Activated CD8-positive, alpha-beta T cell treated with anti-CD3 and anti-CD28 coated beads for 36 hours (primary cell): ENCODE results near the gene ZNF248. TPM values are rescaled to one million over a fixed set of nuclear protein-coding genes. Genes with fewer than 3 reads are reported as not detected.

Source experiments
- ATAC-seq: fragments of 200-7000 bp; cut with Tn5 transposase; one replicate; pipeline ENCODE4 v1.10.0; 2021; ENCODE audit warnings: mild to moderate bottlenecking, moderate library complexity
- CTCF ChIA-PET: fragments of 350-600 bp; sonication (Branson Sonifier 250); formaldehyde crosslinking; loops from one replicate; lab custom pipeline; 2021; ENCODE audit warnings: antibody characterized with exemption; lab: Charles Lee
- POLR2A ChIA-PET: fragments of 350-600 bp; sonication (Branson Sonifier 250); formaldehyde crosslinking; loops from one replicate; lab custom pipeline; 2021; ENCODE audit warnings: antibody characterized with exemption; lab: Charles Lee
- DNase-seq: peaks from one replicate; pipeline ENCODE4 v3.0.0-alpha.2; 2020
- H3K27ac Mint-ChIP-seq: one replicate; pipeline ENCODE4 v1.8.0; 2021; ENCODE audit warnings: mild to moderate bottlenecking, mixed read lengths
- H3K27me3 Mint-ChIP-seq: one replicate; pipeline ENCODE4 v1.8.0; 2021; ENCODE audit warnings: mixed read lengths
- H3K36me3 Mint-ChIP-seq: one replicate; pipeline ENCODE4 v1.8.0; 2021; ENCODE audit warnings: low read depth, mixed read lengths
- H3K4me1 Mint-ChIP-seq: one replicate; pipeline ENCODE4 v1.8.0; 2021; ENCODE audit warnings: low read depth, mixed read lengths
- H3K4me3 Mint-ChIP-seq: one replicate; pipeline ENCODE4 v1.8.0; 2021; ENCODE audit warnings: mild to moderate bottlenecking, moderate library complexity, mixed read lengths
- H3K9me3 Mint-ChIP-seq: one replicate; pipeline ENCODE4 v1.8.0; 2021; ENCODE audit warnings: mixed read lengths
- CTCF ChIP-seq: fragments of 200-600 bp; IDR thresholded peaks from one replicate; pipeline ENCODE4 v1.8.0; 2022; ENCODE audit warnings: antibody characterized with exemption, mild to moderate bottlenecking
- intact Hi-C: fragments of 100-400 bp; cut with micrococcal nuclease; formaldehyde crosslinking; loops from one replicate; pipeline ENCODE4 v1.10.0; 2022
- total RNA-seq, 2 experiments: library from RNA; stranded (reverse); gene quantifications; one replicate each; pipeline ENCODE4 v1.2.3, GENCODE V29; 2021

ZNF248 gene
- total RNA-seq, 2 experiments from 2014 or later: 8.3 to 8.5 TPM

- H3K27me3 Mint-ChIP-seq: no peaks in the 10 kb centered on the region
- intact Hi-C loops: no loop called here
- peak; percentile 4 for DNase-seq
- ATAC-seq: no peak
- H3K36me3 Mint-ChIP-seq: peaks cover 3% of the 10 kb centered on the region
- POLR2A ChIA-PET: no interaction called here
- CTCF ChIA-PET: no interaction called here
- no peak overlapping the region for H3K27ac Mint-ChIP-seq
- no peaks in the 10 kb centered on the region for H3K4me1 Mint-ChIP-seq
- H3K9me3 Mint-ChIP-seq: peaks cover 19% of the 10 kb centered on the region
- no peak overlapping the region for H3K4me3 Mint-ChIP-seq
- TF ChIP-seq CTCF: no peak
Observed at GRCh38 chr10:37754538-37755323, 102.7 kb downstream of the ZNF248 start.

GRCh38 chr10:37752334-37752875, 105.0 kb downstream of the ZNF248 start:
- intact Hi-C loops: no loop called here
- Mint-ChIP-seq H3K36me3 (peaks cover 3% of the 10 kb centered on the region), H3K27ac (no peak overlapping the region), H3K4me1 (no peaks in the 10 kb centered on the region), H3K27me3 (no peaks in the 10 kb centered on the region), H3K4me3 (no peak overlapping the region), H3K9me3 (peaks cover 20% of the 10 kb centered on the region)
- no peak for TF ChIP-seq CTCF
- DNase-seq: no peak
- POLR2A ChIA-PET: interaction anchor here (0.6 to 0.7 kb wide), 2 partner anchors 24 to 55 kb away, joined by 3 read pairs; no protein-coding TSS in a partner anchor
- CTCF ChIA-PET: no interaction called here
- ATAC-seq: no peak

GRCh38 chr10:37748170-37748569, 109.2 kb downstream of the ZNF248 start:
- no peaks in the 10 kb centered on the region for H3K36me3 Mint-ChIP-seq
- CTCF ChIA-PET: no interaction called here
- DNase-seq (no peak), ATAC-seq (no peak)
- intact Hi-C loops: no loop called here
- TF ChIP-seq CTCF: no peak
- H3K27me3 Mint-ChIP-seq: no peaks in the 10 kb centered on the region
- no peak overlapping the region for H3K4me3 Mint-ChIP-seq
- no peak overlapping the region for H3K27ac Mint-ChIP-seq
- H3K4me1 Mint-ChIP-seq: no peaks in the 10 kb centered on the region
- POLR2A ChIA-PET: no interaction called here
- peaks cover 16% of the 10 kb centered on the region for H3K9me3 Mint-ChIP-seq

- intact Hi-C loops: no loop called here
- POLR2A ChIA-PET: no interaction called here
- TF ChIP-seq CTCF: no peak
- DNase-seq (no peak), ATAC-seq (no peak)
- H3K36me3 Mint-ChIP-seq: no peaks in the 10 kb centered on the region
- no peaks in the 10 kb centered on the region for H3K4me1 Mint-ChIP-seq
- H3K4me3 Mint-ChIP-seq: no peak overlapping the region
- CTCF ChIA-PET: no interaction called here
- no peak overlapping the region for H3K27ac Mint-ChIP-seq
- H3K9me3 Mint-ChIP-seq: peaks cover 13% of the 10 kb centered on the region
- no peaks in the 10 kb centered on the region for H3K27me3 Mint-ChIP-seq
Observed at GRCh38 chr10:37747081-37747480, 110.3 kb downstream of the ZNF248 start.

- no peak for ATAC-seq
- no peak for DNase-seq
- intact Hi-C loops: no loop called here
- H3K36me3 Mint-ChIP-seq: no peaks in the 10 kb centered on the region
- no peak overlapping the region for H3K4me3 Mint-ChIP-seq
- POLR2A ChIA-PET: no interaction called here
- peaks cover 4% of the 10 kb centered on the region for H3K9me3 Mint-ChIP-seq
- CTCF ChIA-PET: no interaction called here
- no peak for TF ChIP-seq CTCF
- H3K4me1 Mint-ChIP-seq: no peaks in the 10 kb centered on the region
- H3K27me3 Mint-ChIP-seq: no peaks in the 10 kb centered on the region
- no peak overlapping the region for H3K27ac Mint-ChIP-seq
Observed at GRCh38 chr10:37741831-37742230, 115.6 kb downstream of the ZNF248 start.
